Thyroid gland (tissue), 4 donors: ENCODE results near the gene TBXA2R. TPM values are rescaled to one million over a fixed set of nuclear protein-coding genes. Genes with fewer than 3 reads are reported as not detected.

Experiments used
- DNase-seq, 2 donors: peaks; one replicate each; pipeline ENCODE4 v3.0.0-alpha.2; 2019
- H3K27ac ChIP-seq, 3 donors: fragments of 200-600 bp; sonication (generic); 1 replicate in 2 of 3; 2 replicates in 1 of 3; pipeline ENCODE4 v1.5.1; 2016 to 2019; ENCODE audit warnings: mild to moderate bottlenecking in 1 of 3, moderate library complexity in 1 of 3
- H3K27me3 ChIP-seq: fragments of 200-600 bp; sonication (generic); one replicate; pipeline ENCODE4 v1.5.1; 2019
- H3K36me3 ChIP-seq, 2 donors: fragments of 200-600 bp; sonication (generic); one replicate each; pipeline ENCODE4 v1.5.1; 2016 to 2019
- H3K4me1 ChIP-seq, 2 donors: fragments of 200-600 bp; sonication (generic); one replicate each; pipeline ENCODE4 v1.5.1; 2017 to 2019
- H3K4me3 ChIP-seq, 3 donors: fragments of 200-600 bp; sonication (generic); replicated peaks in 1 of 3; 1 replicate in 2 of 3; 2 replicates in 1 of 3; pipeline ENCODE4 v1.5.1; 2016; ENCODE audit warnings: mild to moderate bottlenecking in 1 of 3
- H3K9me3 ChIP-seq: fragments of 200-600 bp; sonication (generic); one replicate; pipeline ENCODE4 v1.5.1; 2017
- POLR2A ChIP-seq, 2 donors: fragments of 450-650 bp; IDR thresholded peaks; one replicate each; pipeline ENCODE4 v1.6.1; 2017; ENCODE audit warnings: antibody characterized with exemption in 2 of 2, mild to moderate bottlenecking in 2 of 2, moderate library complexity in 1 of 2
- WGBS, 2 donors: methylation state at CpG; one replicate each; pipeline ENCODE4 v1.1.5; 2017; 5-methylcytosine and 5-hydroxymethylcytosine counted together
- intact Hi-C: fragments of 100-400 bp; cut with DNase I; formaldehyde crosslinking; loops from one replicate; pipeline ENCODE4 v1.15.1; 2023
- total RNA-seq, 4 donors: library from RNA; depleted of rRNA; stranded (reverse); fragments of >200 nt; gene quantifications; one replicate each; pipeline ENCODE4 v1.2.3, GENCODE V29; 2016
- TF ChIP-seq, protein P1 (sequence below), 6 experiments: fragments of 200-600 bp in 3 of 6; fragments of 450-650 bp in 3 of 6; sonication (generic) in 3 of 6; IDR thresholded peaks; one replicate each; pipeline ENCODE4 v1.5.1; 2016 to 2019; ENCODE audit warnings: antibody characterized with exemption in 6 of 6, mild to moderate bottlenecking in 2 of 6, inconsistent platforms in 1 of 6, moderate library complexity in 1 of 6

Gene TBXA2R
- total RNA-seq, 4 donors from 2014 or later: 0.40 to 2.1 (median 1.3) TPM

DNA sequence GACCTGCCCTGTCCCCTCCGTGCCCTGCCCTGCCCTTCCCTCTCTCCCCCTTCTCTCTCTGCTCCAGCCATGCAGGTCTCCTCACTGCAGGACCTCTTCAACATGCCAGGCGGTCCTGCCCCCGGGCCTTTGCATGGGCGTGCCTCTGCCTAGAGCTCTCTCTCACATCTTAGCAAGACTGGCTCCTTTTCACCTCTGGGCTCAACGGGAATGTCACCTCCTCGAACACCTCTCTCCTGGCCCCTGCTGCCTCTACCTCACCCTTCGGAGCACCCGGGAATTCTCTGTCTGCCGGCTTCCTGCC lies 54.9 kb downstream of the TBXA2R start:
- intact Hi-C loops: no loop called here
- TF ChIP-seq, protein P1, sequence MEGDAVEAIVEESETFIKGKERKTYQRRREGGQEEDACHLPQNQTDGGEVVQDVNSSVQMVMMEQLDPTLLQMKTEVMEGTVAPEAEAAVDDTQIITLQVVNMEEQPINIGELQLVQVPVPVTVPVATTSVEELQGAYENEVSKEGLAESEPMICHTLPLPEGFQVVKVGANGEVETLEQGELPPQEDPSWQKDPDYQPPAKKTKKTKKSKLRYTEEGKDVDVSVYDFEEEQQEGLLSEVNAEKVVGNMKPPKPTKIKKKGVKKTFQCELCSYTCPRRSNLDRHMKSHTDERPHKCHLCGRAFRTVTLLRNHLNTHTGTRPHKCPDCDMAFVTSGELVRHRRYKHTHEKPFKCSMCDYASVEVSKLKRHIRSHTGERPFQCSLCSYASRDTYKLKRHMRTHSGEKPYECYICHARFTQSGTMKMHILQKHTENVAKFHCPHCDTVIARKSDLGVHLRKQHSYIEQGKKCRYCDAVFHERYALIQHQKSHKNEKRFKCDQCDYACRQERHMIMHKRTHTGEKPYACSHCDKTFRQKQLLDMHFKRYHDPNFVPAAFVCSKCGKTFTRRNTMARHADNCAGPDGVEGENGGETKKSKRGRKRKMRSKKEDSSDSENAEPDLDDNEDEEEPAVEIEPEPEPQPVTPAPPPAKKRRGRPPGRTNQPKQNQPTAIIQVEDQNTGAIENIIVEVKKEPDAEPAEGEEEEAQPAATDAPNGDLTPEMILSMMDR (IDR thresholded peaks at IDR 0.05): no peak
- peaks cover 7 to 20% of the 10 kb centered on the region in 2 donors for H3K4me1 ChIP-seq
- no peak overlapping the region for H3K27ac ChIP-seq
- no peak overlapping the region for H3K4me3 ChIP-seq
- no peaks in the 10 kb centered on the region for H3K27me3 ChIP-seq
- no peak for DNase-seq
- 74 to 86% methylated on average over 9 of the region's 9 CpGs for WGBS, 2 donors
- no peaks in the 10 kb centered on the region for H3K36me3 ChIP-seq
- H3K9me3 ChIP-seq: no peaks in the 10 kb centered on the region

- H3K27me3 ChIP-seq: no peaks in the 10 kb centered on the region
- DNase-seq: no peak
- no peak overlapping the region for H3K4me3 ChIP-seq
- H3K9me3 ChIP-seq: no peaks in the 10 kb centered on the region
- H3K36me3 ChIP-seq: no peaks in the 10 kb centered on the region
- 93 to 96% methylated on average over 23 to 26 of the region's 34 CpGs for WGBS, 2 donors
- intact Hi-C loops: no loop called here
- no peak overlapping the region for H3K27ac ChIP-seq
- TF ChIP-seq, protein P1 (IDR thresholded peaks at IDR 0.05): no peak
- TF ChIP-seq POLR2A (IDR thresholded peaks at IDR 0.05): no peak
- peaks cover under 1 to 14% of the 10 kb centered on the region in 2 donors for H3K4me1 ChIP-seq
Measured at GRCh38 chr19:3550947-3551791, 55.5 kb downstream of the TBXA2R start.

DNA sequence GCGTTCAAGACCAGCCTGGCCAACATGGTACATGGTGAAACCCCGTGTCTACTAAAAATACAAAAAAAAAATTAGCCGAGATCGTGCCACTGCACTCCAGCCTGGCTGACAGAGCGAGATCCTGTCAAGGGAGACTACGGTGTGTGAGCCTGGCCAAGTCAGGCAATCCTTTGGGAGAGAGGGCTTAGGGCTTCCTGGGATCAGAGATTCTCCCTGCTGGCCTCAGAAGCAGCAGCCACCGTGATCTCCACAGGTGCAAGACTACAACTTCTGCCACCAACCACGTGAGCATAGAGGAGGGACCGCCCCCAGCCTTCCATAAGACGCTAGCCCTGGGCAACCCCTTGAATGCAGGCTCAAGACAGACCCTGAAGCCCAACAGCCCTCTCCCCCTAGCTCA lies 56.9 kb downstream of the TBXA2R start:
- WGBS, 2 donors: 89% methylated on average over 10 of the region's 10 CpGs
- H3K27me3 ChIP-seq: no peaks in the 10 kb centered on the region
- no peak for DNase-seq
- no peak for TF ChIP-seq POLR2A (IDR thresholded peaks at IDR 0.05)
- TF ChIP-seq, protein P1 (IDR thresholded peaks at IDR 0.05): no peak
- H3K36me3 ChIP-seq: no peaks in the 10 kb centered on the region
- H3K4me1 ChIP-seq: peaks cover 0 to 2% of the 10 kb centered on the region in 2 donors
- H3K9me3 ChIP-seq: no peaks in the 10 kb centered on the region
- intact Hi-C loops: no loop called here
- H3K27ac ChIP-seq: no peak overlapping the region
- H3K4me3 ChIP-seq: no peak overlapping the region

DNA sequence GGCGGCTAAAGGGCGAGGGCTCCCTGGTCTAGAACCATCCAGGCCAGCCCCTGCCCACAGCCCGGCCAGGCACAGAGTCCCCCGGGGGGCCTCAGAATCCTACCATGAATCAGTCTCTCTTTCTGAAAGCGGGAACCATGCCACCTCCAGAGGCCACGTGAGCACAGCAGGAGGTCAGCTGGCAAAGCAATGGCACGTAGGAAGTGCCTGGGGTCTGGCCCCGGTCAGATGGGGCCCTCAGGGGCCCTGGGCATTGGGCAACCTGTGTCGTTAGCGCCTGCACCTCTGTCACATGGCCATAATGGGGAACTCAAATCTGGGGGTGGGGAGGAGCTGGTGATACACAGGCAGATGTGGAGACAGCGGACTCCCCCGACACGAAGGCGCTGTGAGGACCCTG lies 58.1 kb downstream of the TBXA2R start:
- 81 to 88% methylated on average over 9 to 10 of the region's 14 CpGs for WGBS, 2 donors
- Histone ChIP-seq H3K4me1 (no peaks in the 10 kb centered on the region), H3K36me3 (no peaks in the 10 kb centered on the region), H3K9me3 (no peaks in the 10 kb centered on the region), H3K27me3 (no peaks in the 10 kb centered on the region), H3K4me3 (no peak overlapping the region), H3K27ac (no peak overlapping the region)
- intact Hi-C loops: no loop called here
- no peak for TF ChIP-seq POLR2A (IDR thresholded peaks at IDR 0.05)
- TF ChIP-seq, protein P1 (IDR thresholded peaks at IDR 0.05): no peak
- no peak for DNase-seq

GRCh38 chr19:3547767-3548282 lies 58.9 kb downstream of the TBXA2R start:
- WGBS, 2 donors: 91% methylated on average over 32 of the region's 36 CpGs; no CpG with 5 or more reads in 1 of the 2 donors
- H3K27me3 ChIP-seq: no peaks in the 10 kb centered on the region
- no peak for TF ChIP-seq POLR2A (IDR thresholded peaks at IDR 0.05)
- TF ChIP-seq, protein P1 (IDR thresholded peaks at IDR 0.05): peak in 1 of 6 experiments; percentile 1
- no peak for DNase-seq
- no peaks in the 10 kb centered on the region for H3K9me3 ChIP-seq
- no peaks in the 10 kb centered on the region for H3K36me3 ChIP-seq
- intact Hi-C loops: no loop called here
- H3K4me3 ChIP-seq: no peak overlapping the region
- no peak overlapping the region for H3K27ac ChIP-seq
- H3K4me1 ChIP-seq: no peaks in the 10 kb centered on the region
